ENCODE measurements around the gene FAM107B.

GRCh38 chr10:14624600-14624999 lies 150.1 kb downstream of the FAM107B start:
- TF ChIP-seq CBX5 (IDR thresholded peaks at IDR 0.05; ENCODE audit: low read depth) (no peak), POLR2A (IDR thresholded peaks at IDR 0.05; ENCODE audit: low read depth, low read length) (no peak), BMI1 (IDR thresholded peaks at IDR 0.05; ENCODE audit: borderline replicate concordance) (no peak), E2F8 (IDR thresholded peaks at IDR 0.05; ENCODE audit: low read depth, partially characterized antibody) (no peak), POLR2AphosphoS5 (IDR thresholded peaks at IDR 0.05; ENCODE audit: low read length) (no peak), ESRRA (IDR thresholded peaks at IDR 0.05; ENCODE audit: low read length) (no peak), JUND (IDR thresholded peaks at IDR 0.05; ENCODE audit: low read depth, low read length) (no peak)

Measured in GM12878 (cell line).